RPMI7951 (cell line): ENCODE data around the gene SULF2. TPM values are rescaled to one million over a fixed set of nuclear protein-coding genes. Genes with fewer than 3 reads are reported as not detected.
"Not testable (repeated sequence)": the region's sequence is repeated elsewhere in the genome, so short reads cannot be mapped to it uniquely, and the experiment has no call there.

Source experiments
- DNase-seq: peaks from one replicate; pipeline ENCODE4 v3.0.0-alpha.2; 2012; ENCODE audit warnings: low read depth
- total RNA-seq: library from RNA; depleted of rRNA; stranded (reverse); fragments of >200 nt; shearing (Covaris generic); gene quantifications from 2 replicates; pipeline ENCODE4 v1.2.3, GENCODE V29; 2014

Gene SULF2
- total RNA-seq, 1 experiment from 2014 or later = 74.4 TPM

- not testable (repeated sequence) for DNase-seq
These were observed 19.7 kb upstream of the SULF2 start for GRCh38 chr20:47804972-47805371.

DNA sequence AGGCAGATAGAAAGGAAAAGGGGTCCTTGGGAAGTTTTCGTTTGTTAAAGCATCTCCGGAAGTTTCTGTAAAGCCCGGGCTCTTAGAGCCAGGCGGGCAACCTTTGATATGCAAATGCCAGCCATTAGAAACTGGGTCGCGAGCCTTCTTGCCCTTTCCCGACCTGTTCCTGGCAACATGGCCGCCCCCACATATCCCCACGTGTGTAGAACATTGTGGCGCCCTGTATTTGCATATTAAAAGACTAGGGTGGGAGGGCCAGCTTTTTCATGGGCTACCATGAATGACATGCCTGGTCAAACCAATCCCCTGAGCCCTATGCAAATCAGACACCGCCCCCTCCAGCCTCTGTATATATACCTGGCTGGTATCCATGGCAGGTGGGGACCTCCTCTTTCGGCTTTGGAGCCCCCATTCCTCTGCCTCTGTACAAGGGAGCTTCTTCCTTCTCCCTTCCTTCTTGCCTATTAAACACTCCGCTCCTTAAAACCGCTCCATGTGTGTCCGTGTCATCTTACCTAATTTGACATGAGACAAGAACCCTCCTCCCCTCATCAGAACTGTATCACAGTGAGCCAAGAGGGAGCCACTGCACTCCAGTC lies 19.0 kb upstream of the SULF2 start:
- DNase-seq = not testable (repeated sequence)

GRCh38 chr20:47802975-47803374 lies 17.7 kb upstream of the SULF2 start:
- DNase-seq = no peak

- DNase-seq = no peak
These were observed 17.1 kb upstream of the SULF2 start for GRCh38 chr20:47802226-47802920.

DNA sequence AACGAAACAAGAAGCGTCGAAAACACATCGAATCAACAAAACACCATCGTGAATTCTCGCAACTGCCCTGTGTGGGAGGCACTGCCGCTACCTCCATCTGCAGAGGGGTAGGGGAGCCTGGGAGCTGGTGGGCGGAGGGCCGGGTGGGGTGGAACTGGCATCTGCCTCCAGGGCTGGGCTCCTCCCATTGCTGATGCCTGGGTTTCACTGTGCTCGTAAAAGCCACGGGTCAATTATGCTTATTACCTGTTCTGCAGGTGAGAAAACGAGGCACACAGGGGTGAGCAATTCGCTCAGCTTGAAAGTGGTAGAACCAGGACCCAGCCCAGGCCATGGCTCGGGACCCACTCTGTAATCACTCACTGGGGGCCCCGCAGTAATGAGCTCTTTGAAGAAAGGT lies 16.5 kb upstream of the SULF2 start:
- DNase-seq = no peak

GRCh38 chr20:47801079-47801478 lies 15.8 kb upstream of the SULF2 start:
- no peak for DNase-seq

GRCh38 chr20:47800623-47801022 lies 15.3 kb upstream of the SULF2 start:
- DNase-seq = peak; percentile 46

- no peak for DNase-seq
These were observed 13.9 kb upstream of the SULF2 start for GRCh38 chr20:47799116-47799715.

GRCh38 chr20:47796971-47797370 lies 11.7 kb upstream of the SULF2 start:
- DNase-seq = no peak

- DNase-seq = peak; percentile 99
These were observed 10.1 kb upstream of the SULF2 start for GRCh38 chr20:47795214-47795907.

GRCh38 chr20:47794264-47794663 lies 9.0 kb upstream of the SULF2 start:
- peak; percentile 68 for DNase-seq

- DNase-seq = peak; percentile 100
These were observed 6.8 kb upstream of the SULF2 start for GRCh38 chr20:47792021-47792618.

- peak; percentile 83 for DNase-seq
These were observed 5.9 kb upstream of the SULF2 start for GRCh38 chr20:47791084-47791599.

DNA sequence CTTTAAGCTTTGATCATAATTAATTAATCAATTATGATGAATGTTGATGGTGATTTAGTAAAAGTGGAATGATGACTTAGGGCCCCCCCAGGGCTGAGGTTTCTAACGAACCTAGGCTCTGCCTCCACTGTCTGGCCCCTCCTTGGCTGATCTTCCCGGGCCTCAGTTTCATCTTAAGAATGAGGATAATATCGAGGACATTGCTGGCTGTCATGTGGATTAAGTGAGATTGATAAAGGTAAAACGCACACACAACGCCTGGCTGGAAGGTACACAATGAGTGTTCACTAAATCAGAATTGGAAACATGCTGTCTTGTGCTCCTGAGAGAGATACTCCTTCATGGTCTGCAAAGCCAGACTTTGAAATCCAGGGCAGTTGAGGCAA lies 5.3 kb upstream of the SULF2 start:
- no peak for DNase-seq

- DNase-seq = peak; percentile 100
These were observed 4.7 kb upstream of the SULF2 start for GRCh38 chr20:47789764-47790579.

- peak; percentile 76 for DNase-seq
These were observed 3.9 kb upstream of the SULF2 start for GRCh38 chr20:47789081-47789763.

DNA sequence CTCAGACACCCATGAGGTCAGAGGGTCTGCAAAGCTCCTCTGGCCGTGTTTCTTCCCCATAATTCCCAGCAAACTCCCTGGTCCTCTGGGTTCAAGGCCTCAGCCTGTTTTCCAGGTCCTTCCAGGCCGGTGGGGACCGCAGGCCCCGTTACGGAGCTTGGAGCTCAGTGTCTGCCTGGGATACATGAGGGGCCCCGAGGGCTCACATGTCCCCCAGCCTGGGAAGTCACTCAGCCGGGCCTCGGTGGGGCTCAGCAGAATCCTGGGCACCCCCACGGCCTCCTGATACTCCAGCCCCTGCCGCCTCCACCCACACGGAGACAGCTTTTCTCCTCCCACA lies 3.4 kb upstream of the SULF2 start:
- DNase-seq = no peak

DNA sequence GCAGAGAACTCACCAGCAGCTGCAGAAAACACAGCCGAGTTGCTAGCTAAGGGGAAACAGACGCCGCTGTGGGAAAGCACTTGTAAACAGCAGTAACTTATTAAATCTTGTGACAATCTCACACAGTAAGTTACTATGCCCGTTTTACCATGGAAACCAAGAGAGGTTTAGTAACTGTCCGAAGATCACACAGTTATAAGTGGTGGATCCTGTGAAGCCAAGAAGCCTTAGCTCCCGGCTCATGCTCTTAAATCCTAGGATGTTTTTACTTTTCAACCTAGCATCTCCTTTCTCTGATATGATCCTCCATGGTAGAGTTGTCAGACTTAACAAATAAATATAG lies 1.5 kb upstream of the SULF2 start:
- no peak for DNase-seq

- DNase-seq = peak; percentile 90
These were observed 828 bp upstream of the SULF2 start for GRCh38 chr20:47785854-47786764.
